SK-N-SH treated with all-trans-retinoic acid at 6 μM for 48 hours (cell line): Measurements from ENCODE around the gene PRKD2.

ENCODE experiments used
- CSDC2 ChIP-seq: fragments of 250-450 bp; sonication (Bioruptor Pico); IDR thresholded peaks from 2 replicates; pipeline ENCODE4 v1.5.0; 2020; ENCODE audit warnings: mild to moderate bottlenecking, moderate library complexity
- ESRRG ChIP-seq: fragments of 250-450 bp; sonication (Bioruptor Pico); IDR thresholded peaks from 2 replicates; pipeline ENCODE4 v1.6.1; 2021; ENCODE audit warnings: mild to moderate bottlenecking
- ISL1 ChIP-seq: fragments of 250-450 bp; sonication (Bioruptor Pico); IDR thresholded peaks from 2 replicates; pipeline ENCODE4 v2.1.2; 2022; ENCODE audit warnings: mild to moderate bottlenecking, moderate library complexity
- ZFP3 ChIP-seq: fragments of 250-450 bp; sonication (Bioruptor Pico); IDR thresholded peaks from 2 replicates; pipeline ENCODE4 v1.5.0; 2020; ENCODE audit warnings: mild to moderate bottlenecking, moderate library complexity
- ZFP30 ChIP-seq: fragments of 450-650 bp; formaldehyde crosslinking; IDR thresholded peaks from 2 replicates; pipeline ENCODE4 v1.5.0; 2022; ENCODE audit warnings: mild to moderate bottlenecking, moderate library complexity
- ZNF70 ChIP-seq: fragments of 450-650 bp; formaldehyde crosslinking; IDR thresholded peaks from 2 replicates; pipeline ENCODE4 v1.5.0; 2020; ENCODE audit warnings: mild to moderate bottlenecking, moderate library complexity
- TF ChIP-seq, protein P1 (sequence below): fragments of 250-450 bp; sonication (Bioruptor Pico); IDR thresholded peaks from 2 replicates; pipeline ENCODE4 v1.8.0; 2020; ENCODE audit warnings: mild to moderate bottlenecking, moderate library complexity, borderline replicate concordance

GRCh38 chr19:46633130-46633529, 83.8 kb downstream of the PRKD2 start:
- TF ChIP-seq ESRRG (CRISPR knock-in tag), result no peak
- TF ChIP-seq ZFP3 (CRISPR knock-in tag), result no peak
- TF ChIP-seq, protein P1, sequence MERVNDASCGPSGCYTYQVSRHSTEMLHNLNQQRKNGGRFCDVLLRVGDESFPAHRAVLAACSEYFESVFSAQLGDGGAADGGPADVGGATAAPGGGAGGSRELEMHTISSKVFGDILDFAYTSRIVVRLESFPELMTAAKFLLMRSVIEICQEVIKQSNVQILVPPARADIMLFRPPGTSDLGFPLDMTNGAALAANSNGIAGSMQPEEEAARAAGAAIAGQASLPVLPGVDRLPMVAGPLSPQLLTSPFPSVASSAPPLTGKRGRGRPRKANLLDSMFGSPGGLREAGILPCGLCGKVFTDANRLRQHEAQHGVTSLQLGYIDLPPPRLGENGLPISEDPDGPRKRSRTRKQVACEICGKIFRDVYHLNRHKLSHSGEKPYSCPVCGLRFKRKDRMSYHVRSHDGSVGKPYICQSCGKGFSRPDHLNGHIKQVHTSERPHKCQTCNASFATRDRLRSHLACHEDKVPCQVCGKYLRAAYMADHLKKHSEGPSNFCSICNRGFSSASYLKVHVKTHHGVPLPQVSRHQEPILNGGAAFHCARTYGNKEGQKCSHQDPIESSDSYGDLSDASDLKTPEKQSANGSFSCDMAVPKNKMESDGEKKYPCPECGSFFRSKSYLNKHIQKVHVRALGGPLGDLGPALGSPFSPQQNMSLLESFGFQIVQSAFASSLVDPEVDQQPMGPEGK (CRISPR knock-in tag), result no peak
- TF ChIP-seq ISL1 (CRISPR knock-in tag), result no peak
- TF ChIP-seq CSDC2 (CRISPR knock-in tag), result no peak
- no peak for TF ChIP-seq ZFP30
- no peak for TF ChIP-seq ZNF70 (CRISPR knock-in tag)
